H1 (cell line): ENCODE data around the gene ISG15. TPM values are rescaled to one million over a fixed set of nuclear protein-coding genes. Genes with fewer than 3 reads are reported as not detected.

Source experiments
- CTCF ChIA-PET: fragments of 300-600 bp; sonication (Branson Sonifier 250); formaldehyde crosslinking; loops from one replicate; lab custom pipeline; 2021; ENCODE audit not compliant: partially characterized antibody; lab: Charles Lee
- POLR2A ChIA-PET: fragments of 300-600 bp; sonication (Branson Sonifier 250); formaldehyde crosslinking; loops from one replicate; lab custom pipeline; 2021; ENCODE audit warnings: inconsistent platforms; ENCODE audit not compliant: partially characterized antibody; lab: Charles Lee
- DNase-seq, 2 experiments: peaks; one replicate each; pipeline versions ENCODE4 v3.0.0 to v3.0.0-alpha.2; 2010 to 2022; ENCODE audit warnings: low spot score in 2 of 2, low read depth in 1 of 2, mixed read lengths in 1 of 2
- FAIRE-seq: peaks from 2 replicates; lab custom pipeline; 2011; peaks lifted over from hg19 to GRCh38; lab: Jason Lieb, UNC
- H2AFZ ChIP-seq: 2 replicates; pipeline ENCODE4 v1.8.1; 2012; ENCODE audit warnings: low read length, inconsistent platforms
- H2AK5ac ChIP-seq: 2 replicates; pipeline ENCODE4 v1.6.1; 2013; ENCODE audit warnings: low read depth, low read length
- H2BK120ac ChIP-seq: replicated peaks from 2 replicates; pipeline ENCODE3; 2013; ENCODE audit warnings: low read depth, low read length, inconsistent platforms
- H2BK12ac ChIP-seq: 2 replicates; pipeline ENCODE4 v1.6.1; 2013; ENCODE audit warnings: low read depth, low read length
- H2BK15ac ChIP-seq: 2 replicates; pipeline ENCODE4 v1.6.1; 2013; ENCODE audit warnings: low read length
- H2BK20ac ChIP-seq: 2 replicates; pipeline ENCODE4 v1.6.1; 2013; ENCODE audit warnings: low read length
- H2BK5ac ChIP-seq: 2 replicates; pipeline ENCODE4 v1.6.1; 2013; ENCODE audit warnings: low read depth, low read length
- H3K14ac ChIP-seq: 2 replicates; pipeline ENCODE4 v1.6.1; 2013; ENCODE audit warnings: inconsistent platforms; ENCODE audit not compliant: insufficient read length
- H3K18ac ChIP-seq: 2 replicates; pipeline ENCODE4 v1.6.1; 2013; ENCODE audit warnings: low read length; ENCODE audit errors: extremely low read depth
- H3K23ac ChIP-seq: 2 replicates; pipeline ENCODE4 v1.6.1; 2013; ENCODE audit warnings: inconsistent platforms; ENCODE audit not compliant: insufficient read length
- H3K23me2 ChIP-seq: 2 replicates; pipeline ENCODE4 v1.6.1; 2013; ENCODE audit warnings: low read depth, low read length
- H3K27ac ChIP-seq: 2 replicates; pipeline ENCODE4 v1.6.1; 2011; ENCODE audit warnings: low read depth, low read length, inconsistent platforms
- H3K27me3 ChIP-seq, 4 experiments: replicated peaks in 1 of 4; 1 replicate in 1 of 4; 2 replicates in 3 of 4; pipeline versions ENCODE4 v1.6.1 to v1.8.1; 2011 to 2013; ENCODE audit warnings: low read length in 3 of 4, mild to moderate bottlenecking in 3 of 4, inconsistent platforms in 2 of 4, mixed read lengths in 2 of 4, moderate library complexity in 1 of 4; ENCODE audit not compliant: control insufficient read depth in 3 of 4, insufficient read depth in 3 of 4; ENCODE audit errors: extremely low read depth in 1 of 4
- H3K36me3 ChIP-seq, 4 experiments: 2 replicates each; pipeline versions ENCODE4 v1.6.1 to v1.8.1; 2011 to 2013; ENCODE audit warnings: mild to moderate bottlenecking in 4 of 4, low read length in 3 of 4, moderate library complexity in 2 of 4, control low read depth in 1 of 4, inconsistent platforms in 1 of 4; ENCODE audit not compliant: insufficient read depth in 4 of 4, control insufficient read depth in 2 of 4
- H3K4ac ChIP-seq: replicated peaks from 2 replicates; pipeline ENCODE3; 2013; ENCODE audit warnings: low read length, low read depth, mixed read lengths, inconsistent platforms; ENCODE audit not compliant: insufficient read length
- H3K4me1 ChIP-seq, 4 experiments: replicated peaks in 1 of 4; 1 replicate in 1 of 4; 2 replicates in 3 of 4; pipeline versions ENCODE4 v1.6.1 to v1.8.1; 2011 to 2013; ENCODE audit warnings: low read length in 3 of 4, inconsistent platforms in 2 of 4, mixed read lengths in 1 of 4; ENCODE audit not compliant: insufficient read depth in 4 of 4, control insufficient read depth in 3 of 4
- H3K4me2 ChIP-seq, 2 experiments: 2 replicates each; pipeline versions ENCODE4 v1.6.1 to v1.8.1; 2011 to 2013; ENCODE audit warnings: low read depth in 2 of 2, low read length in 2 of 2, control low read depth in 1 of 2, inconsistent platforms in 1 of 2, mild to moderate bottlenecking in 1 of 2; ENCODE audit not compliant: insufficient read depth in 1 of 2
- H3K4me3 ChIP-seq, 4 experiments: fragments of 200-600, 300-600 bp in 1 of 4; sonication (generic), shearing (Covaris generic), sonication (Bioruptor Twin) in 1 of 4; 2 replicates each; pipeline versions ENCODE4 v1.5.1 to v1.8.1; 2011 to 2016; ENCODE audit warnings: low read length in 4 of 4, low read depth in 3 of 4, control low read depth in 2 of 4, inconsistent platforms in 2 of 4, mild to moderate bottlenecking in 2 of 4, mixed read lengths in 1 of 4, moderate library complexity in 1 of 4; ENCODE audit not compliant: insufficient read depth in 2 of 4; ENCODE audit errors: extremely low read depth in 1 of 4
- H3K56ac ChIP-seq: replicated peaks from 2 replicates; pipeline ENCODE3; 2013; ENCODE audit warnings: low read depth, mild to moderate bottlenecking, mixed read lengths, low read length, inconsistent platforms; ENCODE audit not compliant: insufficient read length
- H3K79me1 ChIP-seq: 2 replicates; pipeline ENCODE4 v1.6.1; 2013; ENCODE audit warnings: low read depth, low read length, control low read depth
- H3K79me2 ChIP-seq, 2 experiments: 2 replicates each; pipeline versions ENCODE4 v1.6.1 to v1.8.1; 2012 to 2013; ENCODE audit warnings: low read length in 2 of 2, mild to moderate bottlenecking in 2 of 2, inconsistent platforms in 1 of 2; ENCODE audit not compliant: insufficient read depth in 2 of 2, control insufficient read depth in 1 of 2
- H3K9ac ChIP-seq, 4 experiments: replicated peaks in 1 of 4; 1 replicate in 1 of 4; 2 replicates in 3 of 4; pipeline versions ENCODE4 v1.6.1 to v1.8.1; 2011 to 2013; ENCODE audit warnings: low read depth in 3 of 4, low read length in 3 of 4, control low read depth in 2 of 4, mild to moderate bottlenecking in 2 of 4, moderate library complexity in 2 of 4, inconsistent platforms in 1 of 4; ENCODE audit errors: extremely low read depth in 1 of 4
- H3K9me3 ChIP-seq, 2 experiments: 2 replicates each; pipeline versions ENCODE4 v1.6.1 to v1.8.1; 2012 to 2013; ENCODE audit warnings: mild to moderate bottlenecking in 2 of 2, moderate library complexity in 2 of 2, control low read depth in 1 of 2, inconsistent platforms in 1 of 2, low read depth in 1 of 2, low read length in 1 of 2, mixed read lengths in 1 of 2; ENCODE audit not compliant: insufficient read depth in 2 of 2
- H4K20me1 ChIP-seq, 2 experiments: replicated peaks in 1 of 2; 2 replicates each; pipeline versions ENCODE3 to v1.8.1; 2011 to 2013; ENCODE audit warnings: inconsistent platforms in 2 of 2, low read length in 2 of 2, mild to moderate bottlenecking in 1 of 2; ENCODE audit not compliant: insufficient read depth in 2 of 2, control insufficient read depth in 1 of 2
- H4K5ac ChIP-seq: 2 replicates; pipeline ENCODE4 v1.6.1; 2013; ENCODE audit warnings: low read length, low read depth, mixed read lengths, inconsistent platforms; ENCODE audit not compliant: insufficient read length
- H4K8ac ChIP-seq: 2 replicates; pipeline ENCODE4 v1.8.0; 2013; ENCODE audit warnings: mild to moderate bottlenecking, moderate library complexity, low read length, inconsistent platforms; ENCODE audit not compliant: insufficient read depth; ENCODE audit errors: extremely low read depth
- H4K91ac ChIP-seq: replicated peaks from 2 replicates; pipeline ENCODE3; 2013; ENCODE audit warnings: low read length, mixed read lengths, inconsistent platforms; ENCODE audit not compliant: insufficient read length
- CHD2 ChIP-seq: IDR thresholded peaks from 2 replicates; pipeline ENCODE4 v1.6.1; 2012; ENCODE audit warnings: low read length, improper control_type of control experiment
- JUN ChIP-seq: IDR thresholded peaks from 2 replicates; pipeline ENCODE4 v1.6.1; 2011; ENCODE audit warnings: low read depth, mild to moderate bottlenecking, improper control_type of control experiment, low read length
- KDM4A ChIP-seq: IDR thresholded peaks from one replicate; pipeline ENCODE4 v1.7.1; 2012; ENCODE audit warnings: low read depth, mild to moderate bottlenecking, moderate library complexity, low read length, inconsistent platforms; ENCODE audit not compliant: severe bottlenecking
- KDM5A ChIP-seq: fragments of 200-600 bp; IDR thresholded peaks from 2 replicates; pipeline ENCODE4 v1.7.1; 2012; ENCODE audit warnings: mild to moderate bottlenecking, low read length, inconsistent platforms, mixed read lengths
- SIN3A ChIP-seq, 2 experiments: IDR thresholded peaks in 1 of 2; conservative IDR thresholded peaks in 1 of 2; 2 replicates each; pipeline ENCODE4 v1.6.1; 2011 to 2012; ENCODE audit warnings: low read length in 2 of 2, improper control_type of control experiment in 1 of 2, low read depth in 1 of 2, mild to moderate bottlenecking in 1 of 2
- WGBS, 2 experiments: shearing (Covaris generic) in 1 of 2; methylation state at CpG; one replicate each; pipeline versions ENCODE4 v1.1.6 to v1.1.7; 2013 to 2015; ENCODE audit warnings: low lambda C conversion rate in 2 of 2, mixed read lengths in 2 of 2, inconsistent platforms in 1 of 2, low coverage in 1 of 2, missing lambda C conversion rate in 1 of 2; ENCODE audit not compliant: insufficient replicate concordance in 2 of 2, insufficient coverage in 1 of 2, insufficient read length in 1 of 2; ENCODE audit errors: extremely low coverage in 1 of 2, missing lambda C conversion rate in 1 of 2; 5-methylcytosine and 5-hydroxymethylcytosine counted together
- polyA plus RNA-seq, 7 experiments: library from polyadenylated mRNA; depleted of rRNA in 3 of 7; stranded (reverse) in 5 of 7; unstranded in 2 of 7; fragments of >200 nt in 5 of 7; fragments of 200-250 nt in 2 of 7; gene quantifications; 1 replicate in 5 of 7; 2 replicates in 1 of 7; 4 replicates in 1 of 7; pipeline versions ENCODE4 v1.2.1 to v1.2.3, GENCODE V29; 2011 to 2013; ENCODE audit warnings: missing spikeins in 2 of 7, mixed read lengths in 2 of 7
- total RNA-seq: library from RNA; stranded (reverse); fragmentation: NEBNext Ultra II Directional; extraction: Animal tissue kit (Norgen Biotek cat#: 25700); gene quantifications from 2 replicates; pipeline ENCODE4 v1.2.1, GENCODE V29; 2021
- TF ChIP-seq, protein P1 (sequence below): IDR thresholded peaks from 2 replicates; pipeline ENCODE4 v1.6.1; 2012; ENCODE audit warnings: low read length, inconsistent platforms
- TF ChIP-seq, protein P2 (sequence below): IDR thresholded peaks from 2 replicates; pipeline ENCODE4 v1.6.1; 2012; ENCODE audit warnings: inconsistent platforms

Gene ISG15
- total and polyA plus RNA-seq, 2 of the 8 experiments (the other 6 are each of a cell fraction or from before 2014, with no cell fraction given), result 29.3 to 121 TPM

DNA sequence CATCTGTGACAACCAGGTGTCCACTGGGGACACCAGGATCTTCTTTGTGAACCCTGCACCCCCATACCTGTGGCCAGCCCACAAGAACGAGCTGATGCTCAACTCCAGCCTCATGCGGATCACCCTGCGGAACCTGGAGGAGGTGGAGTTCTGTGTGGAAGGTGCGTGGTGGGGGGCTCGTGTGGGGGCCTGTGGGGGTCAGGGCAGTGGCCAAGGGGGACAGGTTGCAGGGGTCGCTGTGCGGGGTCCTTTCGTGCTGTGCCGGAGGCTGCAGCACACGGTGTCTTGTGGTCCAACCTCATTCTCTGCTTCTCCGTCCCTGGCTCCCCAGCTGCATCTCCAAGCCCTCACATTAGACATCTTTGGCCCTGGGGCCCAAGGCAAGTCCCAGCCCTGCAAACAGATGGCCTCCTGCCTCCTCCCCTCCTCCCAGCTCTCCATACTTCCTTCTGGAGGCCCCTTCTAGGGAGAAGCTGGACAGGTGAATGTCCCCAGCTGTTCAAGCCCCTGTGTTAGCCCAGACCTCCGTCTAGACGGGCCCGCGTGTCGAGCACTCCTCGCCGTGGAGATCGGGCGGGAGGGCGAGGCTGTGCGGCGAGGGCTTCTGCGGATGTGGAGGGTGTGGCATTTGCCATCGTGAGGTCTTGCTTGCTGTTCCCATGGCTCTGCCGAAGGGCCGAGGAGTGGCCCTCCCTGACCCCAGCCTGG lies 9.2 kb downstream of the ISG15 start:
- H2BK20ac ChIP-seq, result no peak overlapping the region
- H3K14ac ChIP-seq, result no peak overlapping the region
- H2BK12ac ChIP-seq, result peak overlapping the region; percentile 99; the same call in 1 of the 2 replicates
- peaks cover 8% of the 10 kb centered on the region; the same call in 1 of the 2 replicates for H3K23me2 ChIP-seq
- H2BK15ac ChIP-seq, result peak overlapping the region; percentile 81; the same call in 1 of the 2 replicates
- peak overlapping the region; percentile 82; the same call in 1 of the 2 replicates for H2AK5ac ChIP-seq
- no peak overlapping the region for H4K5ac ChIP-seq
- no peak for DNase-seq
- H3K79me1 ChIP-seq, result peaks cover 13% of the 10 kb centered on the region
- no peaks in the 10 kb centered on the region for H3K27me3 ChIP-seq
- peaks cover 2 to 54% (median 38%) of the 10 kb centered on the region in 4 experiments for H3K4me1 ChIP-seq
- CTCF ChIA-PET, result interaction anchor here (0.6 to 3.0 kb wide), 8 partner anchors 10 to 202 kb away, joined by 3 to 15 read pairs (median 4); no protein-coding TSS in a partner anchor
- H3K18ac ChIP-seq, result no peak overlapping the region
- peaks cover 0 to 13% of the 10 kb centered on the region in 2 experiments; a peak in 1 of 4 replicates for H3K79me2 ChIP-seq
- TF ChIP-seq JUN, result no peak
- TF ChIP-seq, protein P1, sequence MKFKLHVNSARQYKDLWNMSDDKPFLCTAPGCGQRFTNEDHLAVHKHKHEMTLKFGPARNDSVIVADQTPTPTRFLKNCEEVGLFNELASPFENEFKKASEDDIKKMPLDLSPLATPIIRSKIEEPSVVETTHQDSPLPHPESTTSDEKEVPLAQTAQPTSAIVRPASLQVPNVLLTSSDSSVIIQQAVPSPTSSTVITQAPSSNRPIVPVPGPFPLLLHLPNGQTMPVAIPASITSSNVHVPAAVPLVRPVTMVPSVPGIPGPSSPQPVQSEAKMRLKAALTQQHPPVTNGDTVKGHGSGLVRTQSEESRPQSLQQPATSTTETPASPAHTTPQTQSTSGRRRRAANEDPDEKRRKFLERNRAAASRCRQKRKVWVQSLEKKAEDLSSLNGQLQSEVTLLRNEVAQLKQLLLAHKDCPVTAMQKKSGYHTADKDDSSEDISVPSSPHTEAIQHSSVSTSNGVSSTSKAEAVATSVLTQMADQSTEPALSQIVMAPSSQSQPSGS, result no peak
- TF ChIP-seq, protein P2, sequence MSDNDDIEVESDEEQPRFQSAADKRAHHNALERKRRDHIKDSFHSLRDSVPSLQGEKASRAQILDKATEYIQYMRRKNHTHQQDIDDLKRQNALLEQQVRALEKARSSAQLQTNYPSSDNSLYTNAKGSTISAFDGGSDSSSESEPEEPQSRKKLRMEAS, result no peak
- TF ChIP-seq KDM4A, result no peak
- TF ChIP-seq SIN3A (conservative IDR thresholded peaks at IDR 0.05 in 1 of 2, IDR thresholded peaks at IDR 0.05 in 1 of 2; ENCODE audit: low read depth in 1 of 2, low read length in 2 of 2), result no peak
- no peak for TF ChIP-seq KDM5A
- no peak for TF ChIP-seq CHD2
- TF ChIP-seq, all 59 proteins: peak for 0
- no peaks in the 10 kb centered on the region for H3K9me3 ChIP-seq
- POLR2A ChIA-PET, result interaction anchor here (0.7 to 14.9 kb wide), 6 partner anchors 14 to 178 kb away, joined by 3 to 245 read pairs (median 5); no protein-coding TSS in a partner anchor
- H4K20me1 ChIP-seq, result peaks cover 6 to 15% of the 10 kb centered on the region in 2 experiments
- H3K36me3 ChIP-seq, result peaks cover 0 to 24% (median 3%) of the 10 kb centered on the region in 4 experiments; a peak in 4 of 8 replicates
- no peak overlapping the region for H2AFZ ChIP-seq
- peak overlapping the region in 1 of 2 experiments; percentile 79; a peak in 2 of 4 replicates for H3K4me2 ChIP-seq
- no peak for FAIRE-seq
- H3K4ac ChIP-seq, result peak overlapping the region; percentile 53
- WGBS, 2 experiments, result 91% methylated on average over 16 of the region's 27 CpGs; no CpG with 5 or more reads in 1 of the 2 experiments
- H4K8ac ChIP-seq, result peak overlapping the region; percentile 46; the same call in 1 of the 2 replicates
- no peak overlapping the region for H2BK120ac ChIP-seq
- no peak overlapping the region for H3K23ac ChIP-seq
- no peak overlapping the region for H3K4me3 ChIP-seq
- no peak overlapping the region for H3K27ac ChIP-seq
- no peak overlapping the region for H3K56ac ChIP-seq
- no peak overlapping the region for H3K9ac ChIP-seq
- no peak overlapping the region for H2BK5ac ChIP-seq
- no peak overlapping the region for H4K91ac ChIP-seq
